ENCODE data around the gene ZNF112.

ZNF112 gene

DNA sequence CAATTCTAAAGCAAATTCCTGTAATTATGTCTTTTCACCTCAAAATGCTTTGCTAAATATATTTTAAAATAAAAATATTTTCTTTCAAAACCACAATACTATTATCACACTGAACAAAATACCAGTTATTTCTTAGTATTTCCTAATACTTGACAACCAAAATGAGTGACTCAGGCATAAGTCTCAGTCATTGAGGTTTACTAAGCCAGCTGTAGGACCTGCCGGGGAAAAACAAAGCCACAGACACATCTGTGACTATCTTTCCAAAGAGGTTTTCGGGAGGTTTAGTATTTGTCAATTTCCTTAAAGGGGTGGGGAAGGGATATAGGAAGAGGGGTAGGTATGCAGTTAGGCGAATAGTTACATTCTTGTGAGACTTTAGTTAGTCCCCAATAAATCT, 48.5 kb downstream of the ZNF112 start:
- POLR2A ChIA-PET: no interaction called here
- TF ChIP-seq ZNF384 (IDR thresholded peaks at IDR 0.05): no peak
- no peak for TF ChIP-seq LEF1 (IDR thresholded peaks at IDR 0.05; ENCODE audit: borderline replicate concordance)
- TF ChIP-seq FOXM1 (IDR thresholded peaks at IDR 0.05; ENCODE audit: borderline replicate concordance): no peak
- no peak for TF ChIP-seq SUZ12 (IDR thresholded peaks at IDR 0.05)
- no peak for TF ChIP-seq NFRKB (IDR thresholded peaks at IDR 0.05)
- TF ChIP-seq HDGF (IDR thresholded peaks at IDR 0.05; ENCODE audit: borderline replicate concordance): no peak
- TF ChIP-seq L3MBTL2 (conservative IDR thresholded peaks at IDR 0.05): no peak
- TF ChIP-seq ARNT (IDR thresholded peaks at IDR 0.05): no peak
- TF ChIP-seq TARDBP (IDR thresholded peaks at IDR 0.05): no peak
- TF ChIP-seq BHLHE40 (IDR thresholded peaks at IDR 0.05; ENCODE audit: borderline replicate concordance): no peak
- no peak for TF ChIP-seq FOXK2 (IDR thresholded peaks at IDR 0.05)
- no peak for TF ChIP-seq CTBP1 (IDR thresholded peaks at IDR 0.05; ENCODE audit: borderline replicate concordance)
- no peak for TF ChIP-seq FOXA1 (IDR thresholded peaks at IDR 0.05)
- TF ChIP-seq ELF4 (IDR thresholded peaks at IDR 0.05): no peak
- TF ChIP-seq, protein P1, sequence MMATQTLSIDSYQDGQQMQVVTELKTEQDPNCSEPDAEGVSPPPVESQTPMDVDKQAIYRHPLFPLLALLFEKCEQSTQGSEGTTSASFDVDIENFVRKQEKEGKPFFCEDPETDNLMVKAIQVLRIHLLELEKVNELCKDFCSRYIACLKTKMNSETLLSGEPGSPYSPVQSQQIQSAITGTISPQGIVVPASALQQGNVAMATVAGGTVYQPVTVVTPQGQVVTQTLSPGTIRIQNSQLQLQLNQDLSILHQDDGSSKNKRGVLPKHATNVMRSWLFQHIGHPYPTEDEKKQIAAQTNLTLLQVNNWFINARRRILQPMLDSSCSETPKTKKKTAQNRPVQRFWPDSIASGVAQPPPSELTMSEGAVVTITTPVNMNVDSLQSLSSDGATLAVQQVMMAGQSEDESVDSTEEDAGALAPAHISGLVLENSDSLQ (IDR thresholded peaks at IDR 0.05): no peak
- no peak for TF ChIP-seq SP1 (IDR thresholded peaks at IDR 0.05)
- CTCF ChIA-PET: no interaction called here
- no peak for DNase-seq (ENCODE audit: extremely low spot score)

DNA sequence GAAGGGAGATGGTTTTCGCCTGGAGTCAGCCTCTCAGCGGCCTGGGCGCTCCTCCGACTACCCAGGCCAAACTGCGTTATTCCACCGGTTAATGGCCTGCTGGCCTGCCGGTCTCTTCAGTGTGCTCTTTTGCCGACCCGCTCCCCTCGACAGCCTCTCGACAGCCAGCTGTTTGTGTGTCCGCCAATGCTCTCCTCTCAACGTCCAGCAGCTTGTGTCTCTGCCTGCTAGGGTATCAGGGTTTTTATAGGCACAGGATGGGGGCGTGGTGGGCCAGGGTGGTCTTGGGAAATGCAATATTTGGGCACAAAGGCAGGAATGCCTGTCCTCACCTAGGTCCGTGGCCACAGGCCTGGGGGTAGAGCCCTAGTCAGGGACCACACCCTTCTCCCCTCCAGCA, 50.2 kb downstream of the ZNF112 start:
- CTCF ChIA-PET: no interaction called here
- DNase-seq (ENCODE audit: extremely low spot score): no peak
- POLR2A ChIA-PET: no interaction called here
- no peak for TF ChIP-seq FOXK2 (IDR thresholded peaks at IDR 0.05)
- no peak for TF ChIP-seq FOXA1 (IDR thresholded peaks at IDR 0.05)
- no peak for TF ChIP-seq L3MBTL2 (conservative IDR thresholded peaks at IDR 0.05)
- TF ChIP-seq ELF4 (IDR thresholded peaks at IDR 0.05): no peak
- no peak for TF ChIP-seq CTBP1 (IDR thresholded peaks at IDR 0.05; ENCODE audit: borderline replicate concordance)
- no peak for TF ChIP-seq SUZ12 (IDR thresholded peaks at IDR 0.05)
- no peak for TF ChIP-seq BHLHE40 (IDR thresholded peaks at IDR 0.05; ENCODE audit: borderline replicate concordance)
- no peak for TF ChIP-seq NFRKB (IDR thresholded peaks at IDR 0.05)
- TF ChIP-seq ARNT (IDR thresholded peaks at IDR 0.05): no peak
- TF ChIP-seq HDGF (IDR thresholded peaks at IDR 0.05; ENCODE audit: borderline replicate concordance): no peak
- TF ChIP-seq SP1 (IDR thresholded peaks at IDR 0.05): no peak
- no peak for TF ChIP-seq TARDBP (IDR thresholded peaks at IDR 0.05)
- TF ChIP-seq LEF1 (IDR thresholded peaks at IDR 0.05; ENCODE audit: borderline replicate concordance): no peak

DNA sequence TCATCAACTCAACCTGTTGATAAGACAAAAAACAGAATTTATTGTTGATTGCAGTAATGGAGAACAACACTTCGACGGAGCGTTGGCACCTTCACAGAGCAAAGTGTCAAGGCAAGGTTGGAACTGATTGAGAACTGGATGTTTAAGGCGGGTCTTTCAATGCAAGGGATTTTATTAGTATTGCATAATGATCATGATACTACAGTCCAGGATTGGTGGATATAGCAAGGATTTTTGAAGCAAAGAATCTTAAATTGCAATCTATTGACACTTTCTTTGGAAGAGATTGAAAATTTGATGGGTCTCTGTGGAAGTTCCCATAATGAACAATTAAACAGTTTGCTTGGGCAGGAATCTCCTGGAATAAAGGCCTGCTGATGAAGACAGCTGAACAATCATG, 51.0 kb downstream of the ZNF112 start:
- TF ChIP-seq, protein P1 (IDR thresholded peaks at IDR 0.05): no peak
- TF ChIP-seq FOXK2 (IDR thresholded peaks at IDR 0.05) (no peak), HDGF (IDR thresholded peaks at IDR 0.05; ENCODE audit: borderline replicate concordance) (no peak), CTBP1 (IDR thresholded peaks at IDR 0.05; ENCODE audit: borderline replicate concordance) (no peak), SUZ12 (IDR thresholded peaks at IDR 0.05) (no peak), L3MBTL2 (conservative IDR thresholded peaks at IDR 0.05) (no peak), ZNF384 (IDR thresholded peaks at IDR 0.05) (no peak), FOXM1 (IDR thresholded peaks at IDR 0.05; ENCODE audit: borderline replicate concordance) (no peak), TARDBP (IDR thresholded peaks at IDR 0.05) (no peak), LEF1 (IDR thresholded peaks at IDR 0.05; ENCODE audit: borderline replicate concordance) (no peak), BHLHE40 (IDR thresholded peaks at IDR 0.05; ENCODE audit: borderline replicate concordance) (no peak)
- ChIA-PET CTCF (interaction anchor here (0.7 kb wide), 1 partner anchor 265 kb away, joined by 3 read pairs; no protein-coding TSS in a partner anchor), POLR2A (interaction anchor here (1.0 to 1.4 kb wide), 2 partner anchors 93 to 141 kb away, joined by 3 to 4 read pairs; partner anchors contain the start of genes ZNF226 and ZNF227)
- no peak for DNase-seq (ENCODE audit: extremely low spot score)

DNA sequence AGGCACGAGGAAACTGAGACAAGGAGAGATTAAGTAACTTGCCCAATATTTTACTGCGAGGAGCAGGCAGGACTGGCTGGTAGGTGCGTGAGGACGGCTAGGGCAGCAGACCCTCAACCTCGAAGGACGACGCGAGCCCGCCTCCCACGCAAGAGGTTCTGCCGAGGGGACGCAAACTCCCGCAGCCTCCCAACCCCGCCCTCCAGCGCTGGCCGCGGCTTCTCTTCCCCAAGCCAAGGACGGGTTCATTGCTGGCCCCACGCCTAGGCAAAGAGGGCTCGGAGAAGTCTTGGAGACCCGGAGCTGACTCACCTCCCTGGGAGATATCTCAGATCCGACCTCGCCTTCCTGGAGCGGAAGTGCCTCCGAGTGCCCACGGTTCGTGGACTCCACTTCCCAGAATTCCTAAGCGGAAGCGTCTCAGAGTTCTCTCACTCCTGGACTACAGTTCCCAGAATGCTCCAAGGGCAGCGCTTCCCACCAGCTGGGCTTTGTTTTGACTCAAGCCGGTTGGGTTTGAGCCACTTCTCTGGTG, 51.8 kb downstream of the ZNF112 start, which contains the start of gene ZNF235:
TSS of gene ZNF235 (minus strand) at position 367 of the 535 bp plus-strand sequence. CDS start 1,621 bp downstream, outside the sequence.
- peak; percentile 87 for DNase-seq (ENCODE audit: extremely low spot score)
- ChIA-PET CTCF (interaction anchor here (0.7 kb wide), 1 partner anchor 266 kb away, joined by 3 read pairs; no protein-coding TSS in a partner anchor), POLR2A (interaction anchor here (1.0 to 1.4 kb wide), 2 partner anchors 92 to 140 kb away, joined by 3 to 4 read pairs; partner anchors contain the start of genes ZNF226 and ZNF227)
- TF ChIP-seq FOXM1 (IDR thresholded peaks at IDR 0.05; ENCODE audit: borderline replicate concordance): no peak
- TF ChIP-seq CTBP1 (IDR thresholded peaks at IDR 0.05; ENCODE audit: borderline replicate concordance): no peak
- no peak for TF ChIP-seq ZNF384 (IDR thresholded peaks at IDR 0.05)
- no peak for TF ChIP-seq FOXK2 (IDR thresholded peaks at IDR 0.05)
- TF ChIP-seq HDGF (IDR thresholded peaks at IDR 0.05; ENCODE audit: borderline replicate concordance): no peak
- no peak for TF ChIP-seq NFRKB (IDR thresholded peaks at IDR 0.05)
- no peak for TF ChIP-seq ARNT (IDR thresholded peaks at IDR 0.05)
- TF ChIP-seq TARDBP (IDR thresholded peaks at IDR 0.05): no peak
- no peak for TF ChIP-seq SP1 (IDR thresholded peaks at IDR 0.05)
- peak; percentile 84 for TF ChIP-seq L3MBTL2 (conservative IDR thresholded peaks at IDR 0.05)
- TF ChIP-seq SUZ12 (IDR thresholded peaks at IDR 0.05): peak; percentile 69
- no peak for TF ChIP-seq FOXA1 (IDR thresholded peaks at IDR 0.05)
- no peak for TF ChIP-seq BHLHE40 (IDR thresholded peaks at IDR 0.05; ENCODE audit: borderline replicate concordance)
- peak; percentile 75 for TF ChIP-seq ELF4 (IDR thresholded peaks at IDR 0.05)
- TF ChIP-seq, protein P1 (IDR thresholded peaks at IDR 0.05): no peak
- TF ChIP-seq LEF1 (IDR thresholded peaks at IDR 0.05; ENCODE audit: borderline replicate concordance): no peak

DNA sequence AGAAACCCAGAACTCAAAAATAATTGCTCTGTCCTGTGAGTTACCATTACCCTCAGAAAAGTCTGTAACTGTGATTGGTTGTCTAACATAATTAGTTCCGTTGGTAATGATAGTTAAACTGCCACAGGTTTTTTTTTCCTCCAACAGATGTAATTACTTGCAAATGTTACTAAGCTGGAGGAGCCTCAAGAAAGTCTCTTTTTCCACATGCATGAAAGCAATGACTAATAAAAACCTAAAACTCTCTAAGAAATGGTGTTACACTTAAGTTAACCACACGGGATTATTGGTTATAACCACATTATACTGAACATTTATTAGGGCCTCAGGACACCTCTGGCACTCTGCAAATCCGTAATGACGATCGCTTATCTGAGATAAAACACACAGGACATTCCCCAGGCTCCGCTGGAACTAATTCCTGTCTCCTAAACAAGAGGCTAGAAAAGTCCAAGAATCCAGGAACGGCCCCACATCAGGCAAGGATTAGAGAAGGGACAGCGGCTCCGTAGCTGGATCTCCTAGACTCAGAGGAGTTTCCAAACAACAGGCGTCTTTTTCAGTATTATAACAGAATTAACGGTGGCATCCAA, 52.4 kb downstream of the ZNF112 start:
- TF ChIP-seq BHLHE40 (IDR thresholded peaks at IDR 0.05; ENCODE audit: borderline replicate concordance): no peak
- no peak for TF ChIP-seq SUZ12 (IDR thresholded peaks at IDR 0.05)
- TF ChIP-seq, protein P1 (IDR thresholded peaks at IDR 0.05): no peak
- TF ChIP-seq FOXM1 (IDR thresholded peaks at IDR 0.05; ENCODE audit: borderline replicate concordance): no peak
- no peak for TF ChIP-seq NFRKB (IDR thresholded peaks at IDR 0.05)
- no peak for TF ChIP-seq L3MBTL2 (conservative IDR thresholded peaks at IDR 0.05)
- TF ChIP-seq HDGF (IDR thresholded peaks at IDR 0.05; ENCODE audit: borderline replicate concordance): no peak
- ChIA-PET POLR2A (interaction anchor here (1.0 kb wide), 1 partner anchor 92 kb away, joined by 3 read pairs; the partner anchor contains the start of gene ZNF227), CTCF (no interaction called here)
- DNase-seq (ENCODE audit: extremely low spot score): peak; percentile 9
